Esophagus muscularis mucosa (tissue), 4 donors: ENCODE measurements around the gene CCN5. TPM values are rescaled to one million over a fixed set of nuclear protein-coding genes. Genes with fewer than 3 reads are reported as not detected.

Experiments
- DNase-seq: peaks from one replicate; pipeline ENCODE4 v3.0.0-alpha.2; 2017; ENCODE audit errors: extremely low spot score
- H3K27ac ChIP-seq, 4 donors: fragments of 200-600 bp; sonication (generic); replicated peaks in 1 of 4; 1 replicate in 3 of 4; 2 replicates in 1 of 4; pipeline ENCODE4 v1.5.1; 2016 to 2019; ENCODE audit warnings: mild to moderate bottlenecking in 1 of 4
- H3K27me3 ChIP-seq, 4 donors: fragments of 200-600 bp; sonication (generic); one replicate each; pipeline versions ENCODE4 v1.5.1 to v1.6.0; 2016 to 2019
- H3K36me3 ChIP-seq, 4 donors: fragments of 200-600 bp; sonication (generic); one replicate each; pipeline ENCODE4 v1.5.1; 2016 to 2019
- H3K4me1 ChIP-seq, 4 donors: fragments of 200-600 bp; sonication (generic); one replicate each; pipeline ENCODE4 v1.5.1; 2016 to 2019
- H3K4me3 ChIP-seq, 4 donors: fragments of 200-600 bp; sonication (generic); 1 replicate in 2 of 4; 2 replicates in 2 of 4; pipeline ENCODE4 v1.5.1; 2016 to 2019; ENCODE audit warnings: mild to moderate bottlenecking in 4 of 4, moderate library complexity in 1 of 4
- H3K9me3 ChIP-seq, 4 donors: fragments of 200-600 bp; sonication (generic); 1 replicate in 3 of 4; 2 replicates in 1 of 4; pipeline ENCODE4 v1.5.1; 2016 to 2019
- CTCF ChIP-seq, 3 experiments: fragments of 200-600 bp in 2 of 3; fragments of 450-650 bp in 1 of 3; sonication (generic) in 2 of 3; IDR thresholded peaks; one replicate each; pipeline ENCODE4 v1.5.1; 2017 to 2019; ENCODE audit warnings: antibody characterized with exemption in 3 of 3, mild to moderate bottlenecking in 2 of 3, moderate library complexity in 1 of 3
- EP300 ChIP-seq: sonication (generic); formaldehyde crosslinking; IDR thresholded peaks from one replicate; pipeline ENCODE4 v1.6.1; 2017; ENCODE audit warnings: antibody characterized with exemption
- POLR2A ChIP-seq: fragments of 450-650 bp; IDR thresholded peaks from one replicate; pipeline ENCODE4 v1.6.1; 2017; ENCODE audit warnings: antibody characterized with exemption, moderate library complexity, mild to moderate bottlenecking, low read depth
- POLR2AphosphoS5 ChIP-seq, 2 donors: sonication (generic); formaldehyde crosslinking; IDR thresholded peaks; one replicate each; pipeline ENCODE4 v1.6.1; 2017; ENCODE audit warnings: antibody characterized with exemption in 2 of 2
- WGBS: methylation state at CpG from one replicate; pipeline ENCODE4 v1.1.5; 2018; 5-methylcytosine and 5-hydroxymethylcytosine counted together
- intact Hi-C: fragments of 100-400 bp; cut with DNase I; formaldehyde crosslinking; loops from one replicate; pipeline ENCODE4 v1.15.1; 2023
- total RNA-seq, 4 donors: library from RNA; depleted of rRNA; stranded (reverse); fragments of >200 nt; gene quantifications; one replicate each; pipeline versions ENCODE4 v1.1.0 to v1.2.1, GENCODE V29; 2016

Gene CCN5
- total RNA-seq, 4 donors from 2014 or later: 350 to 833 (median 456) TPM

GRCh38 chr20:44701118-44701857, 13.9 kb upstream of the CCN5 start:
- Histone ChIP-seq H3K36me3 (no peaks in the 10 kb centered on the region), H3K9me3 (no peaks in the 10 kb centered on the region), H3K4me1 (peaks cover 30 to 85% (median 69%) of the 10 kb centered on the region in 4 donors), H3K27me3 (no peaks in the 10 kb centered on the region), H3K27ac (peak overlapping the region; percentile 82 to 91 (median 84)), H3K4me3 (no peak overlapping the region)
- intact Hi-C loops: no loop called here
- TF ChIP-seq CTCF (IDR thresholded peaks at IDR 0.05): no peak
- WGBS: 70% methylated on average over 6 of the region's 15 CpGs
- DNase-seq: no peak

- intact Hi-C loops: no loop called here
- Histone ChIP-seq H3K9me3 (no peaks in the 10 kb centered on the region), H3K4me1 (peaks cover 33 to 85% (median 71%) of the 10 kb centered on the region in 4 donors), H3K36me3 (no peaks in the 10 kb centered on the region), H3K27ac (peak overlapping the region; percentile 82 to 91 (median 84)), H3K4me3 (no peak overlapping the region), H3K27me3 (no peaks in the 10 kb centered on the region)
- no peak for TF ChIP-seq EP300
- TF ChIP-seq POLR2AphosphoS5 (IDR thresholded peaks at IDR 0.05): no peak
- no peak for TF ChIP-seq POLR2A
- no peak for TF ChIP-seq CTCF (IDR thresholded peaks at IDR 0.05)
- 89% methylated on average over 7 of the region's 7 CpGs for WGBS
- DNase-seq: no peak
Observed at GRCh38 chr20:44701858-44702256, 13.3 kb upstream of the CCN5 start.

- peak; percentile 94 for DNase-seq
- 60% methylated on average over 1 of the region's 9 CpGs for WGBS
- H3K4me3 ChIP-seq: no peak overlapping the region
- H3K27me3 ChIP-seq: no peaks in the 10 kb centered on the region
- no peaks in the 10 kb centered on the region for H3K9me3 ChIP-seq
- TF ChIP-seq POLR2AphosphoS5 (IDR thresholded peaks at IDR 0.05) (peak; percentile 53 to 88), CTCF (IDR thresholded peaks at IDR 0.05) (no peak), EP300 (no peak)
- peaks cover 34 to 87% (median 74%) of the 10 kb centered on the region in 4 donors for H3K4me1 ChIP-seq
- H3K36me3 ChIP-seq: no peaks in the 10 kb centered on the region
- peak overlapping the region; percentile 82 to 91 (median 84) for H3K27ac ChIP-seq
- intact Hi-C loops: no loop called here
Observed at GRCh38 chr20:44702776-44703175, 12.4 kb upstream of the CCN5 start.

- TF ChIP-seq POLR2AphosphoS5 (IDR thresholded peaks at IDR 0.05) (no peak), CTCF (IDR thresholded peaks at IDR 0.05) (no peak), EP300 (no peak), POLR2A (no peak)
- intact Hi-C loops: no loop called here
- Histone ChIP-seq H3K4me1 (peaks cover 34 to 87% (median 71%) of the 10 kb centered on the region in 4 donors), H3K4me3 (no peak overlapping the region), H3K9me3 (no peaks in the 10 kb centered on the region), H3K27ac (peak overlapping the region; percentile 82 to 91 (median 84)), H3K36me3 (no peaks in the 10 kb centered on the region), H3K27me3 (no peaks in the 10 kb centered on the region)
- no peak for DNase-seq
- 53% methylated on average over 11 of the region's 12 CpGs for WGBS
Observed at GRCh38 chr20:44703183-44703925, 11.8 kb upstream of the CCN5 start.
